Measurements from ENCODE around the gene TFIP11.

DNA sequence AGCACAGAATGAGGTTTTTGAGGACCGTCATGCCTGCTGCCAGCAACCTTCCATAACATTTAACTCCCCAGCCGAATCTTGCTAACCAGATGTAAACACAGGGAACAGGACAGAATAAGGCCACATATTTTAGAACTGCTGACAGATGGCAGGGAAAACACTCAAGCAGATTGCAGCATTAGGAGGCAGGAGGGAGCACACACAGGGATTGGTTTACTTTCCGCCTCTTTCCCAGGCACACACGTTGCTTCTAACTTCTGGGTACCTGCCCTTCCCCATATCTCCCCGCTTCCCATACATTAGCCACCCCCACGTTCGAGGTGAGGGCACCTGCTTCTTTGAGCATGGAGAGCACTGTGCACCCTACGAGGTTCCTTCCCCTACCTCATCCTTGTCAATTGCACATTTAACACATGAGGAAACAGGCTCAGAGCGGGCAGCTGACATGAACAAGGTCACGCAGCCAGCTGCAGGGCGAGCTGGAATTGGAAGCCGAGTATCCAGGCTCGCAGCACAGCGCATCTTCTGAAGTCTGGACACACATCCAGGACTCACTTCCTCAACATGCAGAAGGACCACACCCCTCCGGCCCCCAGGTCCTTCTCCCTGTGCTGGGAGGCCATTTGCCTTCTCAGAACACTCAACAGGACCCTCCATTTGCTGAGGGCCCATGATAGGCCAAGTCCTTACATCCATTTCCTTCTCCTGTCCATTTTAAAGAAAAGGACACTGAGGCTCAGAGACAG lies 64.5 kb downstream of the TFIP11 start:
- TF ChIP-seq, protein P1, sequence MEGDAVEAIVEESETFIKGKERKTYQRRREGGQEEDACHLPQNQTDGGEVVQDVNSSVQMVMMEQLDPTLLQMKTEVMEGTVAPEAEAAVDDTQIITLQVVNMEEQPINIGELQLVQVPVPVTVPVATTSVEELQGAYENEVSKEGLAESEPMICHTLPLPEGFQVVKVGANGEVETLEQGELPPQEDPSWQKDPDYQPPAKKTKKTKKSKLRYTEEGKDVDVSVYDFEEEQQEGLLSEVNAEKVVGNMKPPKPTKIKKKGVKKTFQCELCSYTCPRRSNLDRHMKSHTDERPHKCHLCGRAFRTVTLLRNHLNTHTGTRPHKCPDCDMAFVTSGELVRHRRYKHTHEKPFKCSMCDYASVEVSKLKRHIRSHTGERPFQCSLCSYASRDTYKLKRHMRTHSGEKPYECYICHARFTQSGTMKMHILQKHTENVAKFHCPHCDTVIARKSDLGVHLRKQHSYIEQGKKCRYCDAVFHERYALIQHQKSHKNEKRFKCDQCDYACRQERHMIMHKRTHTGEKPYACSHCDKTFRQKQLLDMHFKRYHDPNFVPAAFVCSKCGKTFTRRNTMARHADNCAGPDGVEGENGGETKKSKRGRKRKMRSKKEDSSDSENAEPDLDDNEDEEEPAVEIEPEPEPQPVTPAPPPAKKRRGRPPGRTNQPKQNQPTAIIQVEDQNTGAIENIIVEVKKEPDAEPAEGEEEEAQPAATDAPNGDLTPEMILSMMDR (IDR thresholded peaks at IDR 0.05), result no peak
- TF ChIP-seq EZH2 (IDR thresholded peaks at IDR 0.05), result no peak
- no peak for TF ChIP-seq EZH2phosphoT487 (IDR thresholded peaks at IDR 0.05)
